GM12801 (cell line): ENCODE measurements around the gene TMC4.

Source experiments
- TF ChIP-seq, protein P1 (sequence below): IDR thresholded peaks from one replicate; pipeline ENCODE4 v1.5.1; 2011; ENCODE audit warnings: control low read depth; ENCODE audit not compliant: insufficient read length; ENCODE audit errors: extremely low read depth

The TMC4 gene

DNA sequence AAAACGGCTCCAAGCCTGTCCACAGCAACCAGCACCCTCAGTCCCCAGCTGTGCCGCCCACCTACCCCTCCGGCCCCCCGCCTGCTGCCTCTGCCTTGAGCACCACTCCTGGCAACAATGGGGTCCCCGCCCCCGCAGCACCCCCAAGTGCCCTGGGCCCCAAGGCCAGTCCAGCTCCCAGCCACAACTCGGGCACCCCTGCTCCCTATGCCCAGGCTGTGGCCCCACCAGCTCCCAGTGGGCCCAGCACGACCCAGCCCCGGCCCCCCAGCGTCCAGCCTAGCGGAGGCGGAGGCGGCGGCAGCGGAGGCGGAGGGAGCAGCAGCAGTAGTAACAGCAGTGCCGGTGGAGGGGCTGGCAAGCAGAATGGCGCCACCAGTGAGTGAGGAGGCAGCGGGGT is 24.8 kb downstream of the TMC4 start:
- TF ChIP-seq, protein P1, sequence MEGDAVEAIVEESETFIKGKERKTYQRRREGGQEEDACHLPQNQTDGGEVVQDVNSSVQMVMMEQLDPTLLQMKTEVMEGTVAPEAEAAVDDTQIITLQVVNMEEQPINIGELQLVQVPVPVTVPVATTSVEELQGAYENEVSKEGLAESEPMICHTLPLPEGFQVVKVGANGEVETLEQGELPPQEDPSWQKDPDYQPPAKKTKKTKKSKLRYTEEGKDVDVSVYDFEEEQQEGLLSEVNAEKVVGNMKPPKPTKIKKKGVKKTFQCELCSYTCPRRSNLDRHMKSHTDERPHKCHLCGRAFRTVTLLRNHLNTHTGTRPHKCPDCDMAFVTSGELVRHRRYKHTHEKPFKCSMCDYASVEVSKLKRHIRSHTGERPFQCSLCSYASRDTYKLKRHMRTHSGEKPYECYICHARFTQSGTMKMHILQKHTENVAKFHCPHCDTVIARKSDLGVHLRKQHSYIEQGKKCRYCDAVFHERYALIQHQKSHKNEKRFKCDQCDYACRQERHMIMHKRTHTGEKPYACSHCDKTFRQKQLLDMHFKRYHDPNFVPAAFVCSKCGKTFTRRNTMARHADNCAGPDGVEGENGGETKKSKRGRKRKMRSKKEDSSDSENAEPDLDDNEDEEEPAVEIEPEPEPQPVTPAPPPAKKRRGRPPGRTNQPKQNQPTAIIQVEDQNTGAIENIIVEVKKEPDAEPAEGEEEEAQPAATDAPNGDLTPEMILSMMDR = no peak

DNA sequence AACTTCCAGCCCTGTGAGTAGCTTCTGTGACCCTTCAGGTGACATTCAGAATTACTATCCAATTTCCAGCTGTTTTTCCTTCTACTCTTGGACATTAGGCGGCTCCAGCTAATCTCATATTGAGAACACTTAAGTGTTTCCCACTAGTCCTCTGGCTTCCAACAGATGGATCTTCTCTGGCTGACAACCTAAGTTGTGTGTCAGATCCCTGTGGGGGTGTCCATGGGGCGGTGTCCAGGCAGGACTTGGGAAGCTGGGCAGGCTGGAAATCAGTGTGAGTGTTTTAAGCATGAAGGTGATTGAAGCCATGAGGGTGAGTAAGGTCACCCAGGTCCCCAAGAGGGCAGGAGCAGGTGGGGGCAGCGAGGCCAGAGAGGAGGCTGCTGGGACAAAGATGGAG is 25.3 kb downstream of the TMC4 start:
- TF ChIP-seq, protein P1 = no peak

- TF ChIP-seq, protein P1 = no peak
Observed at GRCh38 chr19:54145541-54146158, 27.3 kb downstream of the TMC4 start.

- TF ChIP-seq, protein P1 = no peak
Observed at GRCh38 chr19:54142166-54142780, 30.7 kb downstream of the TMC4 start.

- TF ChIP-seq, protein P1 = no peak
Observed at GRCh38 chr19:54141356-54141755, 31.6 kb downstream of the TMC4 start.

DNA sequence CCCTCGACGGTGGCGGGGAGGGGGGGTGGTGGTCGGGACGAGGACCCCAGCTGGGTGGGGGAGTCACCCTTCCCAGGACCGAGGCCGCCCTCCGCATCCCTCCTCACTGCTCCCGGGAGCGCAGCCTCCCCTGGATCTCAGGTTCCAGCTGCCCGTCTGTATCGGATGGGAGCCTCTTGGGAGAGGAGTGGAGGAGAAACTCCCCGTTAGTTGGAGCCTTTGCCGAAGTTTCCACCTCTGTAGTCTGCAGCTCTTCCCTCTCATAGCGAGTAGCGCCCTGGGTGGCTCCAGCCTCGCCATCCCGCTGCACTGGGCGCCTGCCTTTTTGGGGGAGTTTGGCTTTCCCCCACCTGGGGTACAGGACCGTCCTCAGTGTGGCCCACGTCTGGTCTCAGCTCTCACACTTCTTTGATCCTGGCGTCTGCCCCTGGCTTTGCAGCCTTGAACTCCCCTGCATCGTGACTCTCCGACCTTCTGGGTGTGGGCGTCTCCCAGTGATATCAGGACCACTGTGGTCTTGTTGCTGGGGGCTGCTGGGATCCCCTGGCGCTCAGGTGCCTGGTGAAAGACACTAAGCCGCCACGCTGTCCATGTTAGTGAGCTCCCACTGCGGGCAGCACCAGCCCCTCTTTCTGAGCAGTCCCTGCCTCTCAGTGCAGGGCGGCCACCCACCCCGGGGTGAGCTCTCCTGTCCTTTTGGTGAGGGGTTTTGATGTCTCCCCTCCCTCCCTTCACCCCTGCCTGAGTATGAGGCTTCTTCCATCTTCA is 34.3 kb downstream of the TMC4 start:
- TF ChIP-seq, protein P1 = no peak

GRCh38 chr19:54137699-54138488 is 35.1 kb downstream of the TMC4 start, which contains the start of gene CNOT3:
TSS of gene CNOT3 (plus strand) at chr19:54137762. CDS start at chr19:54142979, 5,217 bp downstream.
- TF ChIP-seq, protein P1 = no peak
